ENCODE data around the gene MIDN.

MIDN gene

GRCh38 chr19:1220976-1221903 is 27.1 kb upstream of the MIDN start:
- no peak for DNase-seq

- no peak for DNase-seq
Observed at GRCh38 chr19:1221904-1222255, 26.5 kb upstream of the MIDN start.

GRCh38 chr19:1222394-1222793 is 26.0 kb upstream of the MIDN start:
- no peak for DNase-seq

- peak; percentile 34 for DNase-seq
Observed at GRCh38 chr19:1223018-1223855, 25.1 kb upstream of the MIDN start.

GRCh38 chr19:1224047-1224825 is 24.1 kb upstream of the MIDN start:
- no peak for DNase-seq

- DNase-seq, result no peak
Observed at GRCh38 chr19:1224847-1225246, 23.5 kb upstream of the MIDN start.

- no peak for DNase-seq
Observed at GRCh38 chr19:1225440-1226226, 22.8 kb upstream of the MIDN start.

- no peak for DNase-seq
Observed at GRCh38 chr19:1226227-1226518, 22.2 kb upstream of the MIDN start.

GRCh38 chr19:1226522-1227303 is 21.7 kb upstream of the MIDN start:
- DNase-seq, result no peak

GRCh38 chr19:1227304-1228054 is 20.9 kb upstream of the MIDN start:
- no peak for DNase-seq

GRCh38 chr19:1228161-1228957 is 20.0 kb upstream of the MIDN start:
- no peak for DNase-seq

GRCh38 chr19:1229056-1229923 is 19.1 kb upstream of the MIDN start:
- DNase-seq, result no peak

GRCh38 chr19:1229924-1230782 is 18.2 kb upstream of the MIDN start:
- DNase-seq, result no peak

GRCh38 chr19:1230783-1231489 is 17.4 kb upstream of the MIDN start:
- no peak for DNase-seq

GRCh38 chr19:1231729-1232637 is 16.4 kb upstream of the MIDN start:
- DNase-seq, result no peak

- no peak for DNase-seq
Observed at GRCh38 chr19:1232652-1233072, 15.7 kb upstream of the MIDN start.

Data from activated CD4-positive, alpha-beta T cell treated with anti-CD3 and anti-CD28 coated beads, Interleukin-10, Interleukin-2, amounts not matched to agents 100 ng/mL and 50 ng/mL, durations not matched to agents 16 hours and 8 hours (primary cell).